ENCODE measurements around the gene CBL. TPM values are rescaled to one million over a fixed set of nuclear protein-coding genes. Genes with fewer than 3 reads are reported as not detected.

The CBL gene
- total RNA-seq, 1 experiment from 2014 or later: 56.4 TPM

GRCh38 chr11:119156496-119156895 is 49.6 kb upstream of the CBL start:
- H3K23ac ChIP-seq (ENCODE audit: insufficient read length, low read depth, low read length): no peak overlapping the region
- no peak; the same call in 2 of the 3 replicates for TF ChIP-seq CTCF (conservative IDR thresholded peaks at IDR 0.05)
- H4K8ac ChIP-seq (replicated peaks; ENCODE audit: insufficient read length, low read depth, low read length): no peak overlapping the region
- no peaks in the 10 kb centered on the region for H3K27me3 ChIP-seq (ENCODE audit: insufficient read depth, low read length)
- H3K4me2 ChIP-seq (ENCODE audit: insufficient read depth, insufficient read length, low read length): no peak overlapping the region
- WGBS (ENCODE audit: extremely low coverage, insufficient read length, low lambda C conversion rate): no CpG with 5 or more reads among the region's 10 CpGs
- H3K27ac ChIP-seq (ENCODE audit: insufficient read length, low read depth, low read length): no peak overlapping the region
- H3K79me1 ChIP-seq (ENCODE audit: insufficient read depth, low read depth, low read length, poor library complexity, severe bottlenecking): no peaks in the 10 kb centered on the region
- no peaks in the 10 kb centered on the region for H3K9me3 ChIP-seq (ENCODE audit: control insufficient read depth, low read depth, low read length)
- H3K79me2 ChIP-seq (ENCODE audit: insufficient read depth, low read length): no peaks in the 10 kb centered on the region
- H2AK5ac ChIP-seq (ENCODE audit: insufficient read length, low read length): no peak overlapping the region
- H2BK12ac ChIP-seq (ENCODE audit: insufficient read length, low read depth, low read length): no peak overlapping the region
- H3K56ac ChIP-seq (ENCODE audit: insufficient read length, low read depth, low read length): no peak overlapping the region
- H4K91ac ChIP-seq (ENCODE audit: insufficient read length, low read depth, low read length): no peak overlapping the region
- DNase-seq: no peak
- H2BK5ac ChIP-seq (ENCODE audit: insufficient read length, low read length): no peak overlapping the region
- Mint-ChIP-seq H3K4me3 (no peak overlapping the region), H3K9me3 (no peaks in the 10 kb centered on the region), H3K27me3 (ENCODE audit: low read depth) (peaks cover 31% of the 10 kb centered on the region), H3K27ac (no peak overlapping the region), H3K4me1 (peaks cover 13 to 20% of the 10 kb centered on the region in 2 experiments), H3K36me3 (ENCODE audit: insufficient read depth in 1 of 3, low read depth in 3 of 3) (no peaks in the 10 kb centered on the region)
- H4K20me1 ChIP-seq (ENCODE audit: control insufficient read depth, insufficient read depth, insufficient read length): no peaks in the 10 kb centered on the region
- H3T11ph ChIP-seq (ENCODE audit: low read length): no peak overlapping the region
- no peak overlapping the region for H2BK20ac ChIP-seq (ENCODE audit: low read depth, low read length, poor library complexity, severe bottlenecking)
- H2BK15ac ChIP-seq (ENCODE audit: low read depth, low read length): no peak overlapping the region
- H3K23me2 ChIP-seq (ENCODE audit: insufficient read length, low read depth, low read length, poor library complexity, severe bottlenecking): no peaks in the 10 kb centered on the region
- no peak overlapping the region for H4K5ac ChIP-seq (ENCODE audit: insufficient read length, low read depth, low read length)
- no peak overlapping the region for H2BK120ac ChIP-seq (ENCODE audit: low read depth, low read length, poor library complexity, severe bottlenecking)
- H3K4ac ChIP-seq (ENCODE audit: low read depth, low read length): no peak overlapping the region
- no peak overlapping the region for H2AFZ ChIP-seq (ENCODE audit: low read length)
- no peak overlapping the region for H3K18ac ChIP-seq (ENCODE audit: insufficient read length, low read depth, low read length)
- no peak overlapping the region for H3K9ac ChIP-seq (ENCODE audit: extremely low read depth, insufficient read length, low read length)
- no peaks in the 10 kb centered on the region for H3K4me1 ChIP-seq (ENCODE audit: insufficient read depth, low read length)
- H3K14ac ChIP-seq (ENCODE audit: insufficient read depth, low read length): no peak overlapping the region

Data from H9 (cell line).